H9 (cell line): ENCODE results near the gene TFCP2. TPM values are rescaled to one million over a fixed set of nuclear protein-coding genes. Genes with fewer than 3 reads are reported as not detected.
A peak's percentile ranks its signal among the peaks of the same experiment; 100 is the strongest.

ENCODE experiments used
- DNase-seq: peaks from one replicate; pipeline ENCODE4 v3.0.0-alpha.2; 2017
- H2AFZ ChIP-seq: one replicate; pipeline ENCODE4 v1.6.1; 2013; ENCODE audit warnings: mild to moderate bottlenecking, low read length, control low read depth, moderate library complexity
- H2AK5ac ChIP-seq: 2 replicates; pipeline ENCODE4 v1.6.1; 2013; ENCODE audit warnings: low read length, control low read depth, mixed read lengths; ENCODE audit not compliant: insufficient read length
- H2BK120ac ChIP-seq: one replicate; pipeline ENCODE4 v1.6.1; 2013; ENCODE audit warnings: low read depth, mild to moderate bottlenecking, low read length, control low read depth, inconsistent platforms; ENCODE audit not compliant: poor library complexity, severe bottlenecking
- H2BK12ac ChIP-seq: 2 replicates; pipeline ENCODE4 v1.6.1; 2013; ENCODE audit warnings: low read length, control low read depth, mixed read lengths, low read depth; ENCODE audit not compliant: insufficient read length
- H2BK15ac ChIP-seq: 2 replicates; pipeline ENCODE4 v1.6.1; 2013; ENCODE audit warnings: low read depth, low read length, control low read depth
- H2BK20ac ChIP-seq: one replicate; pipeline ENCODE4 v1.6.1; 2013; ENCODE audit warnings: low read depth, mild to moderate bottlenecking, low read length, control low read depth, inconsistent platforms; ENCODE audit not compliant: poor library complexity, severe bottlenecking
- H2BK5ac ChIP-seq: 2 replicates; pipeline ENCODE4 v1.6.1; 2013; ENCODE audit warnings: low read length, control low read depth, mixed read lengths; ENCODE audit not compliant: insufficient read length
- H3K14ac ChIP-seq: 2 replicates; pipeline ENCODE4 v1.6.1; 2013; ENCODE audit warnings: low read length, control low read depth; ENCODE audit not compliant: insufficient read depth
- H3K18ac ChIP-seq: 2 replicates; pipeline ENCODE4 v1.6.1; 2013; ENCODE audit warnings: low read depth, mild to moderate bottlenecking, mixed read lengths, low read length, control low read depth; ENCODE audit not compliant: insufficient read length
- H3K23ac ChIP-seq: 2 replicates; pipeline ENCODE4 v1.6.1; 2013; ENCODE audit warnings: low read length, control low read depth, mixed read lengths, low read depth; ENCODE audit not compliant: insufficient read length
- H3K23me2 ChIP-seq: 2 replicates; pipeline ENCODE4 v1.6.1; 2013; ENCODE audit warnings: low read depth, mild to moderate bottlenecking, mixed read lengths, low read length, control low read depth; ENCODE audit not compliant: insufficient read length, poor library complexity, severe bottlenecking
- H3K27ac ChIP-seq: 2 replicates; pipeline ENCODE4 v1.5.1; 2013; ENCODE audit warnings: low read length, control low read depth, mixed read lengths, low read depth; ENCODE audit not compliant: insufficient read length
- H3K27me3 ChIP-seq: 2 replicates; pipeline ENCODE4 v1.6.1; 2013; ENCODE audit warnings: low read length, control low read depth, inconsistent platforms; ENCODE audit not compliant: insufficient read depth
- H3K4ac ChIP-seq: 2 replicates; pipeline ENCODE4 v1.6.1; 2013; ENCODE audit warnings: low read depth, mild to moderate bottlenecking, control low read depth, inconsistent platforms, low read length, moderate library complexity
- H3K4me1 ChIP-seq: 2 replicates; pipeline ENCODE4 v1.6.1; 2013; ENCODE audit warnings: low read length, control low read depth, inconsistent platforms; ENCODE audit not compliant: insufficient read depth
- H3K4me2 ChIP-seq: 2 replicates; pipeline ENCODE4 v1.6.1; 2013; ENCODE audit warnings: low read length, control low read depth, mixed read lengths; ENCODE audit not compliant: insufficient read length, insufficient read depth
- H3K56ac ChIP-seq: 2 replicates; pipeline ENCODE4 v1.6.1; 2013; ENCODE audit warnings: low read depth, mild to moderate bottlenecking, mixed read lengths, low read length, control low read depth; ENCODE audit not compliant: insufficient read length
- H3K79me1 ChIP-seq: 2 replicates; pipeline ENCODE4 v1.6.1; 2013; ENCODE audit warnings: low read depth, mild to moderate bottlenecking, moderate library complexity, low read length, control low read depth, inconsistent platforms; ENCODE audit not compliant: insufficient read depth, poor library complexity, severe bottlenecking
- H3K79me2 ChIP-seq: 2 replicates; pipeline ENCODE4 v1.6.1; 2013; ENCODE audit warnings: low read length, control low read depth, inconsistent platforms; ENCODE audit not compliant: insufficient read depth
- H3K9ac ChIP-seq: 2 replicates; pipeline ENCODE4 v1.6.1; 2013; ENCODE audit warnings: low read length, control low read depth, mixed read lengths; ENCODE audit not compliant: insufficient read length; ENCODE audit errors: extremely low read depth
- H3K9me3 ChIP-seq: one replicate; pipeline ENCODE4 v1.6.1; 2013; ENCODE audit warnings: low read depth, low read length, inconsistent platforms; ENCODE audit not compliant: control insufficient read depth
- H3T11ph ChIP-seq: one replicate; pipeline ENCODE4 v1.6.1; 2013; ENCODE audit warnings: mild to moderate bottlenecking, low read length, control low read depth, inconsistent platforms
- H4K20me1 ChIP-seq: one replicate; pipeline ENCODE4 v1.6.1; 2013; ENCODE audit not compliant: control insufficient read depth, insufficient read length, insufficient read depth
- H4K5ac ChIP-seq: 2 replicates; pipeline ENCODE4 v1.6.1; 2013; ENCODE audit warnings: low read depth, mild to moderate bottlenecking, mixed read lengths, low read length, control low read depth; ENCODE audit not compliant: insufficient read length
- H4K8ac ChIP-seq: replicated peaks from 2 replicates; pipeline ENCODE4 v1.6.1; 2013; ENCODE audit warnings: low read length, control low read depth, mixed read lengths, low read depth; ENCODE audit not compliant: insufficient read length
- H4K91ac ChIP-seq: 2 replicates; pipeline ENCODE4 v1.6.1; 2013; ENCODE audit warnings: low read depth, mild to moderate bottlenecking, moderate library complexity, mixed read lengths, low read length, control low read depth; ENCODE audit not compliant: insufficient read length
- H3K27ac Mint-ChIP-seq, 3 experiments: 2 replicates in 2 of 3; 3 replicates in 1 of 3; pipeline ENCODE4 v1.8.0; 2020 to 2021; ENCODE audit warnings: mixed read lengths in 3 of 3, mild to moderate bottlenecking in 1 of 3, moderate library complexity in 1 of 3
- H3K27me3 Mint-ChIP-seq: 2 replicates; pipeline ENCODE4 v1.8.0; 2021; ENCODE audit warnings: low read depth, mild to moderate bottlenecking, moderate library complexity, mixed read lengths
- H3K36me3 Mint-ChIP-seq, 3 experiments: 2 replicates in 2 of 3; 3 replicates in 1 of 3; pipeline ENCODE4 v1.8.0; 2020 to 2021; ENCODE audit warnings: low read depth in 3 of 3, mixed read lengths in 3 of 3; ENCODE audit not compliant: insufficient read depth in 1 of 3
- H3K4me1 Mint-ChIP-seq, 2 experiments: 2 replicates each; pipeline ENCODE4 v1.8.0; 2020; ENCODE audit warnings: mixed read lengths in 2 of 2
- H3K4me3 Mint-ChIP-seq, 2 experiments: 2 replicates in 1 of 2; 3 replicates in 1 of 2; pipeline ENCODE4 v1.8.0; 2020 to 2021; ENCODE audit warnings: mild to moderate bottlenecking in 2 of 2, mixed read lengths in 2 of 2, moderate library complexity in 1 of 2
- H3K9me3 Mint-ChIP-seq, 2 experiments: 2 replicates in 1 of 2; 3 replicates in 1 of 2; pipeline ENCODE4 v1.8.0; 2020; ENCODE audit warnings: mild to moderate bottlenecking in 2 of 2, mixed read lengths in 2 of 2, moderate library complexity in 1 of 2
- WGBS: extraction: QIAGEN DNeasy Blood & Tissue Kit; methylation state at CpG from one replicate; pipeline ENCODE4 v1.1.7; 2013; ENCODE audit warnings: missing lambda C conversion rate, low lambda C conversion rate, mixed read lengths; ENCODE audit not compliant: insufficient read length; ENCODE audit errors: extremely low coverage; 5-methylcytosine and 5-hydroxymethylcytosine counted together
- total RNA-seq: library from RNA; stranded (reverse); gene quantifications from 2 replicates; pipeline ENCODE4 v1.2.1, GENCODE V29; 2021
- TF ChIP-seq, protein P1 (sequence below): fragments of 200-600 bp; sonication (generic); conservative IDR thresholded peaks from 3 replicates; pipeline ENCODE4 v1.8.0; 2021; ENCODE audit warnings: antibody characterized with exemption, mild to moderate bottlenecking

The TFCP2 gene
- total RNA-seq, 1 experiment from 2014 or later: 27.1 TPM

DNA sequence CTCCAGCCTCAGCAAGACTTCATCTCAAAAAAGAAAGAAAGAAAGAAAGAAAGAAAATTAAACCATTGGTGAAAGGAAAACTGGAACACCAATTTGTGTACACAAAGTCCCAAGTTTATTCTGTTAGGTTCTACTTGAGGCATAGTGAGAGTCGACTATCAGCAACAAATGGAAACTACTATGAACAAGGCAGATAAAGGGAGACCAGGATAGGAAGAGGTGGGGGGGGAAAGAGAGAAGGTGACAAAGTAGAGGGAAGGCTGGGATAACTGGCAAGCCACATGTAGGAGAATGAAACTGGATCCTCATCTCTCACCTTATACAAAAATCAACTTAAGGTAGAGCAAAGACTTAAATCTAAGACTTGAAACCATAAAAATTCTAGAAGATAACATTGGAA lies 25.6 kb downstream of the TFCP2 start:
- Histone ChIP-seq H3K56ac (no peak overlapping the region), H2AFZ (no peak overlapping the region), H3K4ac (no peak overlapping the region), H3K18ac (no peak overlapping the region), H3K14ac (no peak overlapping the region), H3K4me2 (no peak overlapping the region), H3K79me2 (peaks cover 1% of the 10 kb centered on the region; the same call in 1 of the 2 replicates), H2BK20ac (no peak overlapping the region), H4K8ac (no peak overlapping the region), H2BK12ac (no peak overlapping the region), H3K27me3 (no peaks in the 10 kb centered on the region), H3K23ac (no peak overlapping the region), H4K5ac (no peak overlapping the region), H3K79me1 (peaks cover 2% of the 10 kb centered on the region), H3K9ac (no peak overlapping the region), H2BK5ac (no peak overlapping the region), H2BK15ac (no peak overlapping the region), H4K20me1 (no peaks in the 10 kb centered on the region), H3T11ph (no peak overlapping the region), H3K4me1 (no peaks in the 10 kb centered on the region), H4K91ac (no peak overlapping the region), H3K9me3 (no peaks in the 10 kb centered on the region), H3K27ac (no peak overlapping the region), H2BK120ac (no peak overlapping the region), H3K23me2 (no peaks in the 10 kb centered on the region), H2AK5ac (no peak overlapping the region)
- Mint-ChIP-seq H3K4me3 (no peak overlapping the region), H3K27me3 (no peaks in the 10 kb centered on the region), H3K27ac (peak overlapping the region in 1 of 3 experiments; percentile 0; a peak in 1 of 7 replicates), H3K4me1 (peaks cover 8 to 12% of the 10 kb centered on the region in 2 experiments; a peak in 3 of 4 replicates), H3K36me3 (peaks cover 0 to 2% (median 2%) of the 10 kb centered on the region in 3 experiments; a peak in 3 of 7 replicates), H3K9me3 (no peaks in the 10 kb centered on the region)
- no peak for DNase-seq
- WGBS: no CpG with 5 or more reads among the region's 1 CpG
- TF ChIP-seq, protein P1, sequence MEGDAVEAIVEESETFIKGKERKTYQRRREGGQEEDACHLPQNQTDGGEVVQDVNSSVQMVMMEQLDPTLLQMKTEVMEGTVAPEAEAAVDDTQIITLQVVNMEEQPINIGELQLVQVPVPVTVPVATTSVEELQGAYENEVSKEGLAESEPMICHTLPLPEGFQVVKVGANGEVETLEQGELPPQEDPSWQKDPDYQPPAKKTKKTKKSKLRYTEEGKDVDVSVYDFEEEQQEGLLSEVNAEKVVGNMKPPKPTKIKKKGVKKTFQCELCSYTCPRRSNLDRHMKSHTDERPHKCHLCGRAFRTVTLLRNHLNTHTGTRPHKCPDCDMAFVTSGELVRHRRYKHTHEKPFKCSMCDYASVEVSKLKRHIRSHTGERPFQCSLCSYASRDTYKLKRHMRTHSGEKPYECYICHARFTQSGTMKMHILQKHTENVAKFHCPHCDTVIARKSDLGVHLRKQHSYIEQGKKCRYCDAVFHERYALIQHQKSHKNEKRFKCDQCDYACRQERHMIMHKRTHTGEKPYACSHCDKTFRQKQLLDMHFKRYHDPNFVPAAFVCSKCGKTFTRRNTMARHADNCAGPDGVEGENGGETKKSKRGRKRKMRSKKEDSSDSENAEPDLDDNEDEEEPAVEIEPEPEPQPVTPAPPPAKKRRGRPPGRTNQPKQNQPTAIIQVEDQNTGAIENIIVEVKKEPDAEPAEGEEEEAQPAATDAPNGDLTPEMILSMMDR: no peak
